Small intestine (tissue), 7 donors: ENCODE measurements around the gene DRAP1. TPM values are rescaled to one million over a fixed set of nuclear protein-coding genes. Genes with fewer than 3 reads are reported as not detected.

Experiments
- DNase-seq, 2 donors: peaks; one replicate each; pipeline versions ENCODE4 v3.0.0 to v3.0.0-alpha.2; 2013
- FAIRE-seq: peaks from 2 replicates; lab custom pipeline; 2012; peaks lifted over from hg19 to GRCh38; lab: Jason Lieb, UNC
- H3K27ac ChIP-seq, 3 donors: one replicate each; pipeline ENCODE4 v1.5.1; 2013; ENCODE audit warnings: low read length in 2 of 3, mild to moderate bottlenecking in 2 of 3, control low read depth in 1 of 3, inconsistent platforms in 1 of 3, low read depth in 1 of 3, moderate library complexity in 1 of 3
- H3K27me3 ChIP-seq, 3 donors: one replicate each; pipeline ENCODE4 v1.6.1; 2013; ENCODE audit warnings: low read length in 3 of 3, inconsistent platforms in 1 of 3; ENCODE audit not compliant: control insufficient read depth in 3 of 3, insufficient read depth in 3 of 3
- H3K36me3 ChIP-seq, 3 donors: one replicate each; pipeline ENCODE4 v1.6.1; 2013; ENCODE audit warnings: low read length in 3 of 3, inconsistent platforms in 1 of 3, low read depth in 1 of 3, mild to moderate bottlenecking in 1 of 3, moderate library complexity in 1 of 3; ENCODE audit not compliant: control insufficient read depth in 3 of 3, insufficient read depth in 2 of 3
- H3K4me1 ChIP-seq, 3 donors: one replicate each; pipeline ENCODE4 v1.6.1; 2013; ENCODE audit warnings: low read length in 2 of 3, inconsistent platforms in 1 of 3, low read depth in 1 of 3, mild to moderate bottlenecking in 1 of 3, moderate library complexity in 1 of 3; ENCODE audit not compliant: control insufficient read depth in 3 of 3, insufficient read depth in 2 of 3
- H3K4me3 ChIP-seq, 3 donors: one replicate each; pipeline ENCODE4 v1.5.1; 2013; ENCODE audit warnings: low read length in 3 of 3, control low read depth in 1 of 3, inconsistent platforms in 1 of 3, low read depth in 1 of 3, mild to moderate bottlenecking in 1 of 3, moderate library complexity in 1 of 3
- H3K9me3 ChIP-seq, 2 donors: one replicate each; pipeline ENCODE4 v1.6.1; 2013; ENCODE audit warnings: low read depth in 1 of 2, low read length in 1 of 2; ENCODE audit not compliant: control insufficient read depth in 2 of 2, insufficient read depth in 1 of 2
- WGBS, 3 donors: extraction: QIAGEN DNeasy Blood & Tissue Kit; methylation state at CpG; one replicate each; pipeline ENCODE4 v1.1.7; 2013; 5-methylcytosine and 5-hydroxymethylcytosine counted together
- polyA plus RNA-seq, 4 donors: library from polyadenylated mRNA; stranded (reverse) in 3 of 4; unstranded in 1 of 4; fragments of 200-250 nt in 3 of 4; fragments of 120-200 nt in 1 of 4; gene quantifications; one replicate each; pipeline versions ENCODE4 v1.2.1 to v1.2.3, GENCODE V29; 2013
- donor health status: healthy with polysubstance abuse.
- donor health status: control.
- donor health status: control.
- donor health status: Bipolar disorder and iron deficiency.
- donor health status: healthy.

The DRAP1 gene
- polyA plus RNA-seq, 4 donors: 53.2 to 87.3 (median 70.7) TPM

DNA sequence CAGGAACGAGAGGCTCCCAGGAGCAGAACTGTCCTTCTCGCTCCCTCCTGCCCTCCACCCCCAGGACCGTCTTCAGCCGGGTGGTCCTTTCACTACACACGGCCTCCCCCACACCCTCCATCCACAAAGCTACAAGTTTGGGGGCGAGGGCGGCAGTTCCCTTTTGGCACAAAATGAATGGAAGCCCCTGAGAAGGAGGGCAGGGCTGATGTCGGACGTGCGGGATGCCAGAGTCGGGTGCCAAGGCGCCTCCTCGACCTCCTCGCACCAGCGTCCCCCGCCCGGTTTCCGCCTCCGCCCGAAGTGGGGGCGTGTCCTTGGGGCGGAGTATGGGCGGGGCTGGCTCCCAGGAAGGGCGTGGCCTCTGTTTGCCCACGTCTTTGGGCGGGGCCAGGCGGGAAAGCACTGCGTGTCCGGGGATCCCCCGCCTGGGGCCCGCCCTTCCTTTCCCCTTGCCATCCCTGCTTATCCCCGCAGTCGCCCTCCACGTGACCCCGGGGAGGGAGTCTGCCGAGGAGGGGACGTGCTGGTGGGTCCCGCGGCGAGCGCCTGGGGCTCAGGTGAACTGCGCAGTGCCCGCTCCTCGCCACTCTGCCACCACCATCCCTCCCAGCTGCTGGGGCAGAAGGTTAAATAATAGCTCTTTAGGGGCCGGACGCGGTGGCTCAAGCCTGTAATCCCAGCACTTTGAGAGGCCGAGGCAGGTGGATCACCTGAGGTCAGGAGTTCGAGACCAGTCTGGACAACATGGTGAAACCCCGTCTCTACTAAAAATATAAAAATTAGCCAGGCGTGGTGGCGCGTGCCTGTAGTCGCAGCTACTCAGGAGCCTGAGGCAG, 45.7 kb upstream of the DRAP1 start:
- peaks cover 0 to 15% (median 0%) of the 10 kb centered on the region in 3 donors for H3K4me1 ChIP-seq
- no peak for FAIRE-seq
- peak overlapping the region in 2 of 3 donors; percentile 70 to 78 for H3K27ac ChIP-seq
- no peaks in the 10 kb centered on the region for H3K9me3 ChIP-seq
- 4 to 8% (median 7%) methylated on average over 34 to 54 of the region's 54 CpGs for WGBS, 3 donors
- H3K4me3 ChIP-seq: peak overlapping the region; percentile 25 to 74 (median 48)
- peaks cover 0 to 12% (median 0%) of the 10 kb centered on the region in 3 donors for H3K27me3 ChIP-seq
- DNase-seq: peak; percentile 94 to 96
- H3K36me3 ChIP-seq: peaks cover 0 to 19% (median 0%) of the 10 kb centered on the region in 3 donors

DNA sequence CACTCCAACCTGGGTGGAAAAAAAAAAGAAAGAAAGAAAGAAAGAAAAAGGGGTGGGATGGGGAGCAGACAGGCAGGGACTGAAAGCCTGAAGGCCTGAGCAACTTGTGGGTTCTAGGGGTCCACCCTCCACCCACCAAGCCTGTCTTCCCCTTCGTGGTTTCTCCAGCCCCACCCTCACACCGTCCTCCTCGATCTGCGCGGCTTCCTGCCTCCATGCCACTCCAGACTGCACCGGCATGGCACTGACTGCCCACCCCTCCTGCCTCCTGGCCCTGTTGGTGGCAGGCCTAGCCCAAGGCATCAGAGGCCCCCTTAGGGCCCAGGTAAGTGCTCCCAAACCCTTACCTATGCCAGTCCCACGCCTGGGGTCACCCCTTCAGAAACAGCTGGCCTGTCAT, 39.6 kb upstream of the DRAP1 start, which contains the start of gene CTSW:
TSS of gene CTSW (plus strand) at position 221 of the 400 bp plus-strand sequence. CDS start at position 239, 18 bp downstream.
- DNase-seq (no peak), FAIRE-seq (no peak)

DNA sequence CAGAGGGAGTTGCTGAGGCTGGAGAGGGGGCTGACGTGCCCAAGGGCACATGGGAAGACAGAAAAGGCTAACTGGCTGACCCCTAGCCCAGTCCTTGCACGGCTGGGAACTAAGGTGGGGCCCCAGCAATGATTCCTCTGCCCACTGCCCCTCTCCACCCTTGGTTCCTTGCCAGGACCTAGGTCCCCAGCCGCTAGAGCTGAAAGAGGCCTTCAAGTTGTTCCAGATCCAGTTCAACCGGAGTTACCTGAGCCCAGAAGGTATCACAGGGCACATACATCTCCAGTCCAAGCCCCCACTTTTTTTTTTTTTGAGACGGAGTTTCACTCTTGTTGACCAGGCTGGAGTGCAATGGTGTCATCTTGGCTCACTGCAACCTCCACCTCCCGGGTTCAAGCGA, 39.2 kb upstream of the DRAP1 start:
- peaks cover 0 to 49% (median 13%) of the 10 kb centered on the region in 3 donors for H3K36me3 ChIP-seq
- H3K4me3 ChIP-seq: no peak overlapping the region
- 61 to 75% (median 64%) methylated on average over 7 of the region's 7 CpGs for WGBS, 3 donors

More for the DNA sequence above, 39.6 kb upstream of the DRAP1 start, which contains the start of gene CTSW:
- 33 to 65% (median 56%) methylated on average over 7 of the region's 7 CpGs for WGBS, 3 donors
- Histone ChIP-seq H3K9me3 (no peaks in the 10 kb centered on the region), H3K27ac (peak within 1 kb of the TSS in 1 of 3 donors; percentile 25), H3K27me3 (no peaks in the 10 kb centered on the region), H3K4me1 (no peaks in the 10 kb centered on the region), H3K4me3 (no peak within 1 kb of the TSS), H3K36me3 (peaks cover 0 to 44% (median 13%) of the 10 kb centered on the region in 3 donors)

DNA sequence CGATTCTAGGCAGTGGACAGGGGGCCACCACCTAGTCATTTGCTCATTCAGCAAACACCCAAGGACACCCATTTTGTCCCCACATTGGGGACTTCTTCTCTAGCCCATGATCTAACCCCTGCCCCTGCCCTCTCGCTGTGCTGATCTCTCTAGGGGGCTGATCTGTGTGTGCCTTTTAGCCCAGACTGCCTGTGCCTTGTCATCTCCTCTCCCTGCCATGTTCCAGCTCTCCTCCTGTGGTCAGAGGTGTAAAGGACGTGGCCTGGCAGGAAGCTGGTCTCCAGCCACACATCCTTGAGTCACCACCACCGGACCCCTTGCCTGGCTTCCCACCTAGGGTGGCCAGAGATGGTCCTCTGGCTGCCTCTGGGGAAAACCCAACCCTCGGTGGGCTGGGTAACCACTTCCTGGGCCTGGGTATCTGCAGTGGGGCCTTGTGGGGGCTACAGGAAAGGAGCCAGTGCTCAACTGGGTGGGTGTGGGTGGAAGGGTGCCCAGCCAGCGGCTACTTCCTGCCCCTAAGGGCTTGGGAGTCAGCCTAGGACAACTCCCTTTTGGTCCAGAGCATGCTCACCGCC, 38.3 kb upstream of the DRAP1 start:
- FAIRE-seq: no peak

More for the DNA sequence above, 39.2 kb upstream of the DRAP1 start:
- no peak for DNase-seq
- Histone ChIP-seq H3K27ac (no peak overlapping the region), H3K27me3 (no peaks in the 10 kb centered on the region), H3K4me1 (peaks cover 0 to 4% (median 2%) of the 10 kb centered on the region in 3 donors), H3K9me3 (no peaks in the 10 kb centered on the region)
- FAIRE-seq: no peak

GRCh38 chr11:65882120-65883057, 36.8 kb upstream of the DRAP1 start:
- DNase-seq (no peak), FAIRE-seq (no peak)
- no peak overlapping the region for H3K27ac ChIP-seq
- H3K27me3 ChIP-seq: no peaks in the 10 kb centered on the region
- WGBS, 3 donors: 88 to 93% (median 92%) methylated on average over 30 of the region's 30 CpGs
- peaks cover 4 to 25% (median 5%) of the 10 kb centered on the region in 3 donors for H3K4me1 ChIP-seq
- peaks cover 0 to 68% (median 13%) of the 10 kb centered on the region in 3 donors for H3K36me3 ChIP-seq
- H3K4me3 ChIP-seq: no peak overlapping the region
- H3K9me3 ChIP-seq: no peaks in the 10 kb centered on the region

More for the DNA sequence above, 38.3 kb upstream of the DRAP1 start:
- WGBS, 3 donors: 61 to 83% (median 69%) methylated on average over 7 of the region's 7 CpGs
- Histone ChIP-seq H3K36me3 (peaks cover 0 to 58% (median 13%) of the 10 kb centered on the region in 3 donors), H3K4me3 (no peak overlapping the region), H3K9me3 (no peaks in the 10 kb centered on the region), H3K27ac (peak overlapping the region in 1 of 3 donors; percentile 25), H3K4me1 (peaks cover 0 to 11% (median 2%) of the 10 kb centered on the region in 3 donors), H3K27me3 (no peaks in the 10 kb centered on the region)
- no peak for DNase-seq

GRCh38 chr11:65883058-65883761, 36.0 kb upstream of the DRAP1 start:
- H3K36me3 ChIP-seq: peaks cover 0 to 69% (median 13%) of the 10 kb centered on the region in 3 donors
- no peaks in the 10 kb centered on the region for H3K27me3 ChIP-seq
- H3K27ac ChIP-seq: no peak overlapping the region
- H3K9me3 ChIP-seq: no peaks in the 10 kb centered on the region
- peaks cover 8 to 30% (median 9%) of the 10 kb centered on the region in 3 donors for H3K4me1 ChIP-seq
- no peak for DNase-seq
- 92 to 94% (median 94%) methylated on average over 12 to 13 of the region's 13 CpGs for WGBS, 3 donors
- H3K4me3 ChIP-seq: no peak overlapping the region
- FAIRE-seq: no peak

DNA sequence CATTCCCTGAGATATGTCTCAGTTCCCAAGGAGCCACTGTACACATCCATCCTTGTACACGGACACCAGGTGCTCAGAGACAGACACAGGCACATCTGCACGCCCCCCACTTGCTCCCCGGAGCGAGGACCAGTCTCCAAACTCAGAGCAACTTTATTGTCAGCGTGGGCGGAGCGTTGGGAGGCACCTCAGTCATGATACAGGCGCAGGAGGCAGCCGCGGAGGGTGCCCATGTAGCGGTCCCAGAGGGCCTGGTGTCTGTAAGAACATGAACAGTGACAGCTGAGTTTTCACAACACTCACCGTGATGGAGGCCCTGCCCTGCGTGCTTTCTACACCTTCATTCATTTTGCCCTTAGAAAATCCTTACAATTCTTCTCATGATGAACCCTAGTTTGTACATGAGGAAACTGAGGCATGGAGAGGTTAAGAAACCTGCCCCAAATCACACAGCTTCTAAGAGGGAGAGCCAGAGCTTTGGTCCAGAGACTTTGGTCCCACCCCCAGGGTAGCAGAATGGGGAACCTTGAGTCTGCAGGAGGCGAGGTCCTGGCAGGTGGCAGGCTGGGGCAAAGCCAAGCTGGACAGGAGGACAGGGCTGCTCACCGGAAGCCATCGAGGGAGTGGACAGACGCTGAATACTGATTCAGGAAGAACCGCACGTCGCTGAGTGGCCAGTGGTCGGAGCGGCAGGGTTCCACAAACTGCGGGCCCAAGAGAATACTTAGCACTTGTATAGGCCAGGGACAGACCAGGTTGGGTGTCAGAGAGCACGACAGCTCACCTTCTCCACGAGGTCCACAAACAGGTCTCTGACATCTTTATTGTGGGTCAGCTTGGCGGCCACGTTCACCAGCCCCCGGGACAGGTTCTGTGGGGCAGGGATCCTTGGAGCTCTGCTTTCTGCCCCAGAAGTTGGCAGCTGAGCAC, 35.2 kb upstream of the DRAP1 start:
- FAIRE-seq: no peak
- 81 to 87% (median 83%) methylated on average over 28 of the region's 28 CpGs for WGBS, 3 donors

More for the DNA sequence above, 35.2 kb upstream of the DRAP1 start:
- Histone ChIP-seq H3K27me3 (peaks cover 0 to 2% (median 0%) of the 10 kb centered on the region in 3 donors), H3K27ac (no peak overlapping the region), H3K4me1 (peaks cover 8 to 35% (median 9%) of the 10 kb centered on the region in 3 donors), H3K36me3 (peaks cover 0 to 69% (median 13%) of the 10 kb centered on the region in 3 donors), H3K4me3 (no peak overlapping the region), H3K9me3 (no peaks in the 10 kb centered on the region)
- DNase-seq: no peak
